DOHH2 (cell line): ENCODE measurements around the gene CEP44.

Experiments used
- EZH2phosphoT487 ChIP-seq: fragments of 200-600 bp; sonication (generic); IDR thresholded peaks from 2 replicates; pipeline ENCODE4 v1.6.1; 2017; ENCODE audit warnings: borderline replicate concordance, mild to moderate bottlenecking, antibody characterized with exemption, low read length, moderate library complexity, mixed read lengths
- TF ChIP-seq, protein P1 (sequence below): fragments of 200-600 bp; sonication (generic); IDR thresholded peaks from one replicate; pipeline ENCODE4 v1.5.1; 2014; ENCODE audit warnings: antibody characterized with exemption, mild to moderate bottlenecking, low read depth, low read length; ENCODE audit not compliant: poor library complexity, severe bottlenecking

DNA sequence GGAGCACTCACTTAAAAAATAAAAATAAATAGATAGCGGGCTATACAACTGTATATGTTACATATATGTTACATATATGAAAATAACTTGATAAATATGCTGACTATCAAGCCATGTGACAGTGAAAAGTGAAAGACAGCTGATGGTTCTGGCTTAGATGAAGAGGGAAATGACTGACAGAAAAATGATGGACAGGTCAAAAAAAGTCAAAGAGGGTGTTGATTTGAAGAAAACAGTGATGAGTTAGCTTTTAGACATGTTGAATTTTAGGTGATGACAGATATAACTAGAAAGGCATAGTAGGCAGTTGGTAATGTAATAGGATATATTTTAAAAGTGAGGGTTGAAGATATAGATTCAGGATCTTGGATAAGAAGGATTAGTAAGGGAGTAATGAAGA lies 38.0 kb upstream of the CEP44 start:
- TF ChIP-seq, protein P1, sequence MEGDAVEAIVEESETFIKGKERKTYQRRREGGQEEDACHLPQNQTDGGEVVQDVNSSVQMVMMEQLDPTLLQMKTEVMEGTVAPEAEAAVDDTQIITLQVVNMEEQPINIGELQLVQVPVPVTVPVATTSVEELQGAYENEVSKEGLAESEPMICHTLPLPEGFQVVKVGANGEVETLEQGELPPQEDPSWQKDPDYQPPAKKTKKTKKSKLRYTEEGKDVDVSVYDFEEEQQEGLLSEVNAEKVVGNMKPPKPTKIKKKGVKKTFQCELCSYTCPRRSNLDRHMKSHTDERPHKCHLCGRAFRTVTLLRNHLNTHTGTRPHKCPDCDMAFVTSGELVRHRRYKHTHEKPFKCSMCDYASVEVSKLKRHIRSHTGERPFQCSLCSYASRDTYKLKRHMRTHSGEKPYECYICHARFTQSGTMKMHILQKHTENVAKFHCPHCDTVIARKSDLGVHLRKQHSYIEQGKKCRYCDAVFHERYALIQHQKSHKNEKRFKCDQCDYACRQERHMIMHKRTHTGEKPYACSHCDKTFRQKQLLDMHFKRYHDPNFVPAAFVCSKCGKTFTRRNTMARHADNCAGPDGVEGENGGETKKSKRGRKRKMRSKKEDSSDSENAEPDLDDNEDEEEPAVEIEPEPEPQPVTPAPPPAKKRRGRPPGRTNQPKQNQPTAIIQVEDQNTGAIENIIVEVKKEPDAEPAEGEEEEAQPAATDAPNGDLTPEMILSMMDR: no peak
- TF ChIP-seq EZH2phosphoT487: no peak
